ENCODE data around the gene SAMD13. TPM values are rescaled to one million over a fixed set of nuclear protein-coding genes. Genes with fewer than 3 reads are reported as not detected.

The SAMD13 gene
- total RNA-seq, 4 donors from 2014 or later: 0.31 to 0.67 (median 0.57) TPM; not detected in 1

DNA sequence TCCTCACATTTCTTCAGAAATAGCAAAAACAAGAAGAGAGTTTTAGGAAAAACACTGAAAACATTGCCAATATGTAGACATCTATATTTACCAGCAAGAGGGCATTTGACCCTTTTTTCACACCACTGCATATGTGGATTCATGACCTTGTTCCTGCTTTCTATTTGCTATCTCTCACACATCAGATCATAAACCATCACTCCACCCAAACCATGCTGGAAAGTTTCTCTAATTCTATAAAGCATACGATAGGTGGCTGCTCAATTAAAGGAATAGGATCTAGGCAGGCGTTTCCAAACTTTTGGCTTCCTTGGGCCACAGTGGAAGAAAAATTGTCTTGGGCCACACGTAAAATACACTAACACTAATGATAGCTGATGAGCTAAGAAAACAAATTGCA is 35.6 kb upstream of the SAMD13 start:
- Histone ChIP-seq H3K27me3 (no peaks in the 10 kb centered on the region), H3K27ac (no peak overlapping the region), H3K9me3 (no peaks in the 10 kb centered on the region), H3K4me1 (no peaks in the 10 kb centered on the region), H3K4me3 (no peak overlapping the region), H3K36me3 (no peaks in the 10 kb centered on the region)
- 87 to 92% methylated on average over 2 to 3 of the region's 3 CpGs for WGBS, 2 donors (ENCODE audit: low coverage in 1 of 2)
- no peak for TF ChIP-seq POLR2A (IDR thresholded peaks at IDR 0.05)
- no peak for TF ChIP-seq POLR2AphosphoS5 (IDR thresholded peaks at IDR 0.05)
- TF ChIP-seq, protein P1, sequence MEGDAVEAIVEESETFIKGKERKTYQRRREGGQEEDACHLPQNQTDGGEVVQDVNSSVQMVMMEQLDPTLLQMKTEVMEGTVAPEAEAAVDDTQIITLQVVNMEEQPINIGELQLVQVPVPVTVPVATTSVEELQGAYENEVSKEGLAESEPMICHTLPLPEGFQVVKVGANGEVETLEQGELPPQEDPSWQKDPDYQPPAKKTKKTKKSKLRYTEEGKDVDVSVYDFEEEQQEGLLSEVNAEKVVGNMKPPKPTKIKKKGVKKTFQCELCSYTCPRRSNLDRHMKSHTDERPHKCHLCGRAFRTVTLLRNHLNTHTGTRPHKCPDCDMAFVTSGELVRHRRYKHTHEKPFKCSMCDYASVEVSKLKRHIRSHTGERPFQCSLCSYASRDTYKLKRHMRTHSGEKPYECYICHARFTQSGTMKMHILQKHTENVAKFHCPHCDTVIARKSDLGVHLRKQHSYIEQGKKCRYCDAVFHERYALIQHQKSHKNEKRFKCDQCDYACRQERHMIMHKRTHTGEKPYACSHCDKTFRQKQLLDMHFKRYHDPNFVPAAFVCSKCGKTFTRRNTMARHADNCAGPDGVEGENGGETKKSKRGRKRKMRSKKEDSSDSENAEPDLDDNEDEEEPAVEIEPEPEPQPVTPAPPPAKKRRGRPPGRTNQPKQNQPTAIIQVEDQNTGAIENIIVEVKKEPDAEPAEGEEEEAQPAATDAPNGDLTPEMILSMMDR (IDR thresholded peaks at IDR 0.05): no peak
- no peak for TF ChIP-seq EP300 (IDR thresholded peaks at IDR 0.05)
- ATAC-seq: no peak

DNA sequence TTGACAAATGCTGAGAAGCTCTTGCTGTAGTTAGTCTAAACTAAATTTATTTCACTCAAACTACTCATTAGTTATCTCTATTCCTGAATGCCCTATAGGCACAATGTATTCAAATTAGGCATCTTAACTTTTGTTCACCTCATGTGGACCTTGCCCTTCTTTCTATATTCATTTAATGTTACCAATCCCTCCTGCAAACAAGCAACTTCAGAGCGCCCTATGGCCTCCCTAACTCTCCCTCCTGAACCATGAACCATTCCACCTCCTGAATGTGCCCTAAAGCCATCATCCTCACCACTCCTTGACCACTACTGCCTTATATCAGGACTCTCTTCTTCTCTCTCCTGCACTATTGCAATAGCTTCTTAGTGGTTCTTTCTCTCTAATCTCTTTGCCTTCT is 34.8 kb upstream of the SAMD13 start:
- WGBS, 2 donors (ENCODE audit: low coverage in 1 of 2): 0% methylated on average over 1 of the region's 1 CpG
- Histone ChIP-seq H3K27ac (no peak overlapping the region), H3K36me3 (no peaks in the 10 kb centered on the region), H3K27me3 (no peaks in the 10 kb centered on the region), H3K4me1 (peaks cover 0 to 6% (median 0%) of the 10 kb centered on the region in 3 donors), H3K9me3 (no peaks in the 10 kb centered on the region), H3K4me3 (no peak overlapping the region)
- TF ChIP-seq POLR2A (IDR thresholded peaks at IDR 0.05) (no peak), POLR2AphosphoS5 (IDR thresholded peaks at IDR 0.05) (no peak), EP300 (IDR thresholded peaks at IDR 0.05) (no peak)
- TF ChIP-seq, protein P1 (IDR thresholded peaks at IDR 0.05): no peak
- ATAC-seq: no peak

DNA sequence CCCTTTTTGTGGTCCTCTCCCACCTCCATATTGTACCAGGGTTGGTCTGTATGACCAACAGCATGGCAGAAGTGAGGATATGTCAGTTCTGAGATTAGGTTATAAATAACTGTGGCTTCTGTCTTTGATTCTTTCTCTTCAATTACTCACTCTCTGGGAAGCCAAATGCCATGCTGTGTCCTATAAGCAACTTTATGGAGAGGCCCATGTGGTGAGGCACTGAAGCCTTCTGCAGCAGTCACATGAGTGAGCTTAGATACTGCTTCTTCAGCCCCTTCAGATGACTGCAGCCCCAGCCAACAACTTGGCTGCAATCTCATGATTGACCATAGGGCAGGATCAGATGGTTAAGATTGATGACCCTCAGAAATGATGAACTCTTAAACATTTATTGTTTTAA is 34.0 kb upstream of the SAMD13 start:
- Histone ChIP-seq H3K4me3 (no peak overlapping the region), H3K4me1 (peaks cover 0 to 9% (median 0%) of the 10 kb centered on the region in 3 donors), H3K27me3 (no peaks in the 10 kb centered on the region), H3K9me3 (no peaks in the 10 kb centered on the region), H3K27ac (no peak overlapping the region), H3K36me3 (no peaks in the 10 kb centered on the region)
- no peak for ATAC-seq
- TF ChIP-seq EP300 (IDR thresholded peaks at IDR 0.05) (no peak), POLR2AphosphoS5 (IDR thresholded peaks at IDR 0.05) (no peak), POLR2A (IDR thresholded peaks at IDR 0.05) (no peak)
- TF ChIP-seq, protein P1 (IDR thresholded peaks at IDR 0.05): no peak

DNA sequence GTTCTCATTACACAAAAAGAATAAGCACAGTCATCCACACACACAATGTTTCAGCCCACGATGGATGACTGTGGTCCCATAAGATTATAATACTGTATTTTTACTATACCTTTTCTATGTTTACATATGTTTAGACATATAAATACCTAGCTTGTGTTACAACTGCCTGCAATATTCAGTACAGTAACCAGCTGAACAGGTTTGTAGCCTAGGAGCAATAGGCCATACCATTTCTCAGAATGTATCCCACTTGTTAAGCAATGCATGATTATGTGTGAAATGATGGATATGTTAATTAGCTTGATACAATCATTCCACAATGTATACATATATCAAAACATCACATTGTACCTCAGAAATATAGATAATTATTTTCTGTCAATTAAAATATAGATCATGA is 33.2 kb upstream of the SAMD13 start:
- Histone ChIP-seq H3K27ac (no peak overlapping the region), H3K36me3 (no peaks in the 10 kb centered on the region), H3K4me3 (no peak overlapping the region), H3K4me1 (peaks cover 0 to 9% (median 0%) of the 10 kb centered on the region in 3 donors), H3K27me3 (no peaks in the 10 kb centered on the region), H3K9me3 (no peaks in the 10 kb centered on the region)
- WGBS, 2 donors (ENCODE audit: low coverage in 1 of 2): 64 to 86% methylated on average over 1 of the region's 1 CpG
- TF ChIP-seq POLR2A (IDR thresholded peaks at IDR 0.05) (no peak), POLR2AphosphoS5 (IDR thresholded peaks at IDR 0.05) (no peak)
- TF ChIP-seq, protein P1 (IDR thresholded peaks at IDR 0.05): no peak
- no peak for ATAC-seq

DNA sequence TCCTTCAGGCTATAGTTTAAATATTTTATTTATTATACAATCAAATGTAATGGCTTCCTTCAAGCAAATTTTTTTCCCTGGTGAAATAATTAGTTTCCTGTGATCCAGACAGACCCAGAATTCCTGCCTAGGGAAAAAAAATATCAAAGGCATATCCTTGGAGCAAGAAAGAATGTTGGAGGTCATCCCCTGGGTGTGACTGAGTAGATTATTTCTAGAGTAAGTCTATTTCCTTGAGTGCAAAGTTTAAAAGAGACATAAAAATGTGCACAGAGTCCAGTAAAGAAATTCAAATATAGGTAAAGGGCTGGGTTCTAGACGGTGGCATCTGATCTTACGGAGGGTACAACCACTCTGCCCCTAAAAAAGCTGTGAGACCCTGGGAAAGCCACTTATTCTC is 32.2 kb upstream of the SAMD13 start:
- H3K4me1 ChIP-seq: peaks cover 0 to 9% (median 0%) of the 10 kb centered on the region in 3 donors
- no peaks in the 10 kb centered on the region for H3K9me3 ChIP-seq
- H3K36me3 ChIP-seq: no peaks in the 10 kb centered on the region
- no peak overlapping the region for H3K27ac ChIP-seq
- no peaks in the 10 kb centered on the region for H3K27me3 ChIP-seq
- TF ChIP-seq, protein P1 (IDR thresholded peaks at IDR 0.05): no peak
- no peak for ATAC-seq
- 0 to 10% methylated on average over 2 of the region's 2 CpGs for WGBS, 2 donors (ENCODE audit: low coverage in 1 of 2)
- no peak overlapping the region for H3K4me3 ChIP-seq

Data from gastroesophageal sphincter (tissue), 4 donors.